Activated CD4-positive, alpha-beta T cell treated with anti-CD3 and anti-CD28 coated beads for 36 hours (primary cell): ENCODE results near the gene BBS9. TPM values are rescaled to one million over a fixed set of nuclear protein-coding genes. Genes with fewer than 3 reads are reported as not detected.
A peak's percentile ranks its signal among the peaks of the same experiment; 100 is the strongest.

Experiments
- ATAC-seq: fragments of 200-7000 bp; cut with Tn5 transposase; one replicate; pipeline ENCODE4 v1.10.0; 2021; ENCODE audit warnings: mild to moderate bottlenecking, moderate library complexity
- CTCF ChIA-PET: fragments of 350-600 bp; sonication (Branson Sonifier 250); formaldehyde crosslinking; loops from one replicate; lab custom pipeline; 2021; ENCODE audit warnings: antibody characterized with exemption; lab: Charles Lee
- POLR2A ChIA-PET: fragments of 350-600 bp; sonication (Branson Sonifier 250); formaldehyde crosslinking; loops from one replicate; lab custom pipeline; 2021; ENCODE audit warnings: antibody characterized with exemption, inconsistent platforms; lab: Charles Lee
- DNase-seq: peaks from one replicate; pipeline ENCODE4 v3.0.0-alpha.2; 2020
- H3K27ac Mint-ChIP-seq: one replicate; pipeline ENCODE4 v1.8.0; 2021; ENCODE audit warnings: mixed read lengths
- H3K27me3 Mint-ChIP-seq: one replicate; pipeline ENCODE4 v1.8.0; 2021; ENCODE audit warnings: mixed read lengths
- H3K36me3 Mint-ChIP-seq: one replicate; pipeline ENCODE4 v1.8.0; 2021; ENCODE audit warnings: low read depth, mixed read lengths
- H3K4me1 Mint-ChIP-seq: one replicate; pipeline ENCODE4 v1.8.0; 2021; ENCODE audit warnings: mixed read lengths
- H3K4me3 Mint-ChIP-seq: one replicate; pipeline ENCODE4 v1.8.0; 2021; ENCODE audit warnings: mild to moderate bottlenecking, moderate library complexity, mixed read lengths
- H3K9me3 Mint-ChIP-seq: one replicate; pipeline ENCODE4 v1.8.0; 2021; ENCODE audit warnings: low read depth, mixed read lengths
- intact Hi-C, 2 experiments: fragments of 100-400 bp; cut with DNase I in 1 of 2; cut with micrococcal nuclease in 1 of 2; formaldehyde crosslinking; loops; one replicate each; pipeline versions ENCODE4 v1.14.2 to v1.15.1; 2022 to 2024; cut with DNase I, micrococcal nuclease
- total RNA-seq, 2 experiments: library from RNA; stranded (reverse); gene quantifications; one replicate each; pipeline ENCODE4 v1.2.3, GENCODE V29; 2021

BBS9 gene
- total RNA-seq, 2 experiments from 2014 or later = 4.1 to 9.9 TPM

DNA sequence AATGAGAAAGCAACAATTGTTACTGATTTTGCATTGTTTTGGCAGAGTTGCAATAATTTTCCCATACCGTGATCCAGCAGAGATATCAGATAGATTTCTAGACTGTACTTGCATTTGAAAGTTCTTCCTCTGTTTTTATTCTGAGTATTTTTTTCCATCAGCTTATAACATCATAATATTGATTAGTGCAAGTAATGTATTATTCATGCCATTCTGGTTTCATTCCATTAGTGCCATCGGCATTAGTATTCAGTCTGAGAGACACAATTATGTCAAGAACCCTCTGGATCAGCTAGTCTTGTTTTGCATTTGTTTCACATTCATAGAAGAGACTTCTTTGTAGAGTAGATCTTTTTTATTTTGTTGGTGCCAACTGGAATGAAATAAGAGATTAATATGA lies 304.0 kb downstream of the BBS9 start:
- intact Hi-C loops = no loop called here
- H3K4me3 Mint-ChIP-seq = no peak overlapping the region
- no peaks in the 10 kb centered on the region for H3K4me1 Mint-ChIP-seq
- POLR2A ChIA-PET = no interaction called here
- H3K9me3 Mint-ChIP-seq = no peaks in the 10 kb centered on the region
- no peaks in the 10 kb centered on the region for H3K36me3 Mint-ChIP-seq
- no peak for DNase-seq
- no peak for ATAC-seq
- CTCF ChIA-PET = no interaction called here
- no peaks in the 10 kb centered on the region for H3K27me3 Mint-ChIP-seq
- no peak overlapping the region for H3K27ac Mint-ChIP-seq

DNA sequence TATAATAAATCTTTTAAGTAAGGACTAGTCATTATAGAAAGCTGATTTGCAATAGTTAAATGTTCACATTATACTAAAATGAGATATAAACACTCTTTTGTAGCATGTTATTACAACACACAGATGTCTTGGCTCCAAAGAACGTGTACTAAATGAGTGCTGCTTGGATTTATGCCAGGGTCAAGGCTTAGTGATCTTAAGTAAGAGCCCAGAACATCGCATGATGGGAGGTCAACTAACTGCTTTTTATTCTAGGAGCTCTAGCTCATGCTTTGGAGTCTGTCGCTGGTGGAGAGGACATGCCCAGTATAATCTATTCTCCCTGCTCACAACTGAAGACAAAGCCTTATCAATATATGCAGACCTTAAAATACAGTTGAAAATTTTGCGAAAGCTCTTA lies 315.1 kb downstream of the BBS9 start:
- ATAC-seq (no peak), DNase-seq (no peak)
- Mint-ChIP-seq H3K27me3 (no peaks in the 10 kb centered on the region), H3K4me3 (no peak overlapping the region), H3K27ac (no peak overlapping the region), H3K4me1 (peaks cover 7% of the 10 kb centered on the region), H3K9me3 (no peaks in the 10 kb centered on the region), H3K36me3 (no peaks in the 10 kb centered on the region)
- ChIA-PET POLR2A (no interaction called here), CTCF (interaction anchor here (0.6 kb wide), 1 partner anchor 432 kb away, joined by 3 read pairs; no protein-coding TSS in a partner anchor)
- intact Hi-C loops = no loop called here

DNA sequence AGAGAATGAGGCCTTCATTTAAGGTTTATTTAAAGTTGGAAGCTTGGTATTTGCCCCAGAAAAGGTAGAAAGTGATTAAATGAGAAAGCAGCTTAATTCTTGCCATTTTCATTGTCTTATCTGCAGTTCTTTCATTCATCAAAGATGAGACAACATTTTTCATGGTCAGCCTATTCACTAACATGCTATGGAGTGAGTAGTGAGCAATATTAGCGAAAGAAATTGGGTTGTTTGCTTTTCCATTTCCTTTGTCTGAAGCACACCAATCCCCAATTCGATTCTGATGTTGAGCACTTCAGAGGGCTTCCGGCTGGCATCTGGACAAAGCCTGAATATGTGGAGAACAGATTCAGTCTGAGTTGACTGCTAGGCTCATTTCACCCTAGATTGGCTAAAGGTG lies 317.2 kb downstream of the BBS9 start:
- DNase-seq = no peak
- no peak for ATAC-seq
- H3K27me3 Mint-ChIP-seq = no peaks in the 10 kb centered on the region
- H3K4me3 Mint-ChIP-seq = no peak overlapping the region
- intact Hi-C loops = no loop called here
- no peak overlapping the region for H3K27ac Mint-ChIP-seq
- H3K36me3 Mint-ChIP-seq = no peaks in the 10 kb centered on the region
- CTCF ChIA-PET = no interaction called here
- H3K9me3 Mint-ChIP-seq = no peaks in the 10 kb centered on the region
- peaks cover 7% of the 10 kb centered on the region for H3K4me1 Mint-ChIP-seq
- POLR2A ChIA-PET = no interaction called here

DNA sequence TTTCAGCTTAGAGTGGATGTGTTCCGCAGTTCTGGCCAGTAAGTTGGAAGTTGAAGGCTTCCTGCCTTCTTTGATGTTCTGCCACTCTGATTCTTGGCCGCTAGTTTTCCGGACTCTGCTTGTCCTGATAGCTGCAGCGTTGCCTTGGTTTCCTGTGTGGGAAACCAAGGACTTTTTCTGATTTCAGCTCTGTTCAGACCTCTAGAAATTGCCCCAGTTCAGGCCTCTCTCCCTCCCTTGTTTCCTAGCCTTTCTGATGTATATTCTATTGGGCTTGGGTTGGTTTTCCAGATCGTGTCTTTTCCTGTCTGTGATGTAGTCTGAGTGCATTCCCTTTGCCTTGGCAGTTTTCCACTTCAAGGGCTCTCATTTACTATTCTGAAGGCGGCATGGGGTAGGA lies 318.7 kb downstream of the BBS9 start:
- ATAC-seq (no peak), DNase-seq (no peak)
- ChIA-PET POLR2A (no interaction called here), CTCF (interaction anchor here (0.9 kb wide), 1 partner anchor 11 kb away, joined by 4 read pairs; no protein-coding TSS in a partner anchor)
- H3K4me3 Mint-ChIP-seq = no peak overlapping the region
- H3K27me3 Mint-ChIP-seq = no peaks in the 10 kb centered on the region
- intact Hi-C loops = no loop called here
- no peak overlapping the region for H3K27ac Mint-ChIP-seq
- no peaks in the 10 kb centered on the region for H3K9me3 Mint-ChIP-seq
- no peaks in the 10 kb centered on the region for H3K36me3 Mint-ChIP-seq
- peaks cover 7% of the 10 kb centered on the region for H3K4me1 Mint-ChIP-seq

DNA sequence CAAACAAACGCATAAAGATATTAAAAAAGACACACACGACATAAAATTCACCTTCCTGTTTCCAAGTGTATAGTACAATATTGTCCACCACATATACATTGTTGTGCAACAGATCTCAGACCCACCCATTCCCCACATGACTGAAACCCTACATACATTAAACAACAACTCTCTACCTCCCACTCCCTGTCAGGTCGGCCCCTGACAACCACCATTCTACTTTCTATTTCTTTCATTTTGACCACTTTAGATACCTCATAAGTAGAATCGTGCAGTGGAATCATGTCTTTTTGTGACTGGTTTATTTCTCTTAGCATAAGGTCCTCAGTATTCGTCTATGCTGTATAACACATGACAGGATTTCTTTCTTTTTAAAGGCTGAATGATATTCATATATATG lies 320.5 kb downstream of the BBS9 start:
- Mint-ChIP-seq H3K9me3 (no peaks in the 10 kb centered on the region), H3K27ac (no peak overlapping the region), H3K36me3 (no peaks in the 10 kb centered on the region), H3K27me3 (no peaks in the 10 kb centered on the region), H3K4me1 (peaks cover 7% of the 10 kb centered on the region), H3K4me3 (no peak overlapping the region)
- ATAC-seq (peak; percentile 26), DNase-seq (no peak)
- ChIA-PET POLR2A (no interaction called here), CTCF (interaction anchor here (1.0 kb wide), 1 partner anchor 9 kb away, joined by 3 read pairs; no protein-coding TSS in a partner anchor)
- intact Hi-C loops = no loop called here

DNA sequence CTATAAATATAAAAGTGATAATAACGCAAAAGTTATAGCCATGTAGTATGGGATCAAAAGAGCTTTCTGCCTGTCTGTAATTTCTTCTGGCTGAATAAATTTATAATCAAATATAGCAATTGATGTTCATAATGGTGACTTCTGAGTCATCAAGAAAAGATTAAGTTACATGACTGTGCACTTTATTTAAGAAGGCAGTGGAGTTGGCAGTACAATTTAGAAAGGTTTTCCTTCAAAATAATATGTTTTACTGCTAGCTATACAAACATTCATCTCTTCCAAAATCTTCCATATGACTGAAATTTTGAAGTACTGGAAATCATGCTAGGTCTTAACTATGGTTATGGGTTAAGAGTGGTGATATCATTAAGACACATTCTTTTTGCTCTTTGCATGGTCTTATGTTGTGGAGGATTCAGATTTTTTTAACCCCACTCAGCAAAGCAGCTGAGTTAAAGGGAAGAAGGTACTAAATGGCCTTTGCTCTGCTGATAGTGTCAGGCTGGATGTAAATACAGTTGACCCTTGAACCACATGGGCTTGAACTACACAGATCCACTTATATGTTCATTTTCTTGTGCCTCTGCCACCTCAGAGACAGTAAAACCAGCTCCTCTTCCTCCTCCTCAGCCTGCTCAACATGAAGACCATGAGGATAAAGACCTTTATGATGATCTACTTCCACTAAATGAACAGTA lies 323.6 kb downstream of the BBS9 start:
- H3K27me3 Mint-ChIP-seq = no peaks in the 10 kb centered on the region
- ChIA-PET POLR2A (no interaction called here), CTCF (no interaction called here)
- no peak overlapping the region for H3K4me3 Mint-ChIP-seq
- H3K4me1 Mint-ChIP-seq = peaks cover 4% of the 10 kb centered on the region
- no peak overlapping the region for H3K27ac Mint-ChIP-seq
- no peaks in the 10 kb centered on the region for H3K9me3 Mint-ChIP-seq
- intact Hi-C loops = no loop called here
- no peak for ATAC-seq
- H3K36me3 Mint-ChIP-seq = no peaks in the 10 kb centered on the region
- no peak for DNase-seq

DNA sequence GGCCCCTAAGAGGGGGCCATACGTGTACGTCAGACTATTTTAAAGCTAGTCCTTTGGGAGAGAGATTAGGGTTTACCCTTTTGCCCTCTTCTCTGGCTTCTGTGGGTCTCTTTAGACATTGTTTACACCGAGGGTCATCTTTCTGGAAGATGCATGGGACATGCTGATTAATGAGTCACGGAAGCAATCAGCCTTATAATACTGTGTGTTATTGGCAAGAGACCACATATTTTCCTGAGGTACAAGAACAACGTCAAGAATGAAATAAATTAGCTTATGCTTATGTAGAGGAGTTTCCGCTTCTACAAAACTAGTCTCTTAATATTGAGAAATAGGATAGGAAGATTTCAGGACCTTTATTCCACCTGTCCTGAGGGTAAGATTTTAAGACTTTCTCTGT lies 327.7 kb downstream of the BBS9 start:
- ATAC-seq (no peak), DNase-seq (no peak)
- no peaks in the 10 kb centered on the region for H3K27me3 Mint-ChIP-seq
- H3K9me3 Mint-ChIP-seq = no peaks in the 10 kb centered on the region
- H3K4me1 Mint-ChIP-seq = no peaks in the 10 kb centered on the region
- POLR2A ChIA-PET = no interaction called here
- CTCF ChIA-PET = no interaction called here
- no peak overlapping the region for H3K4me3 Mint-ChIP-seq
- H3K36me3 Mint-ChIP-seq = no peaks in the 10 kb centered on the region
- H3K27ac Mint-ChIP-seq = no peak overlapping the region
- intact Hi-C loops = no loop called here

DNA sequence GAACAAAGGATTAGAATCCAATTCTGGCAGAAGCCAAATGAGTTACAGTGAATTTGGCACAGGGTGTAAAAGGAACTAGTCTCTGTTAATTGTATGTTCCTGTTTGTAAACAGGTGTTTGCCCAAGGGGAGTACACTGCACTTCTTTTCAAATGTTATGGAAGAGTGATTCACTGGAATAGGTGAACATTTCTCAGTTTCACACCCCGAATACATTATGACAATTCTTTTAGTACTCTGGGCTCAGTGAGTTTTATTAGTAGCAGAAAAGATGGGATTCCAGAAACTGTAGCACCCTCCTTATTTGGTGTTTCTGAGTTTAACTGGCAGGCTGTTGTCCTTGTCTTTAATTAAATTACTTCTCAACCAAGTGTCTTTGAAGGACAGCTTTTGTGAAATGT lies 329.2 kb downstream of the BBS9 start:
- ATAC-seq = no peak

DNA sequence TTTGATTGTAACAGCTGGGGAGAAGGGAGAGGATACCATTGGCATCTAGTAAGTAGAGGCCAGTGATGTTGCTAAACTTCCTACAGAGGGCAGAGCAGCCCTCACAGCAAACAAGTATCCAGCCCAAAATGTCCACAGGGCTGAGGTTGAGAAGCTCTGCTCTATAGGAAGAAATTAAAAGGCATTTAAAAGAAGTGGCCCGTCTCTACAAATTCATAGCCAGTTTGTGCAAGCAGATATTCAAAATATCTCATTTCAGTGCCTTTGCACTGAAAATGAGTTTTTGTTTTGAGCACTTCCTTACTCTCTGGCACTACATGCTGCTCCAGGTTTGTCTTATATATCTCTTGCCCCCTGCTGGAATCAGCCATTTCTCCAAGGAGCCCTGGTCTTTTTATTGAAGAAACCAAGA lies 330.0 kb downstream of the BBS9 start:
- no peak for ATAC-seq
- Mint-ChIP-seq H3K36me3 (no peaks in the 10 kb centered on the region), H3K27ac (no peak overlapping the region), H3K27me3 (no peaks in the 10 kb centered on the region), H3K4me3 (no peak overlapping the region), H3K9me3 (no peaks in the 10 kb centered on the region), H3K4me1 (no peaks in the 10 kb centered on the region)
- DNase-seq = no peak
- ChIA-PET POLR2A (no interaction called here), CTCF (interaction anchor here (1.1 to 1.6 kb wide), 3 partner anchors 10 to 436 kb away, joined by 3 to 4 read pairs (median 3); no protein-coding TSS in a partner anchor)
- intact Hi-C loops = no loop called here

More for the DNA sequence above, 329.2 kb downstream of the BBS9 start:
- no peak overlapping the region for H3K4me3 Mint-ChIP-seq
- H3K27ac Mint-ChIP-seq = no peak overlapping the region
- no peaks in the 10 kb centered on the region for H3K36me3 Mint-ChIP-seq
- intact Hi-C loops = no loop called here
- ChIA-PET POLR2A (no interaction called here), CTCF (interaction anchor here (1.1 to 1.6 kb wide), 3 partner anchors 9 to 437 kb away, joined by 3 to 4 read pairs (median 3); no protein-coding TSS in a partner anchor)
- no peak for DNase-seq
- no peaks in the 10 kb centered on the region for H3K9me3 Mint-ChIP-seq
- no peaks in the 10 kb centered on the region for H3K4me1 Mint-ChIP-seq
- no peaks in the 10 kb centered on the region for H3K27me3 Mint-ChIP-seq

DNA sequence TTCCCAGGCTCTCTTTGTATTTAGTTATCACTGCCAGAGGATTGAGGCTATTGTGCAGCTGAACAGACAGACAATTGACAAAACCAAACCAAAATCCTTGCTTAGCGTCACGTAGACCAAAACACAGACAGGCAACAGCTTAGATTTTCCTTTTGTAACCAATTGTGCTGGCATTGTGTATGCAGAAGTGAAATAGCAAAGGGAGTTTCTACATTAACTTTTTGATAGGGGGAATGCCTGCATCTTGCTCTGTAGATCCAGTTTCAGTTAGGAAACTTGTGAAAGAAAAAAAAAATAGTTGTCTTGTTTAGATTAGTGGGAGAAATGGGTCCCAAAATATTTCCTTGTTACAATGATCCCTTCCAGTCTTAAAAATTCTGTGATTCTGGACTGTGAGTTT lies 333.8 kb downstream of the BBS9 start:
- Mint-ChIP-seq H3K27ac (no peak overlapping the region), H3K36me3 (no peaks in the 10 kb centered on the region), H3K9me3 (peaks cover 2% of the 10 kb centered on the region), H3K27me3 (no peaks in the 10 kb centered on the region), H3K4me3 (no peak overlapping the region), H3K4me1 (no peaks in the 10 kb centered on the region)
- intact Hi-C loops = no loop called here
- DNase-seq (no peak), ATAC-seq (no peak)
- ChIA-PET POLR2A (no interaction called here), CTCF (no interaction called here)

DNA sequence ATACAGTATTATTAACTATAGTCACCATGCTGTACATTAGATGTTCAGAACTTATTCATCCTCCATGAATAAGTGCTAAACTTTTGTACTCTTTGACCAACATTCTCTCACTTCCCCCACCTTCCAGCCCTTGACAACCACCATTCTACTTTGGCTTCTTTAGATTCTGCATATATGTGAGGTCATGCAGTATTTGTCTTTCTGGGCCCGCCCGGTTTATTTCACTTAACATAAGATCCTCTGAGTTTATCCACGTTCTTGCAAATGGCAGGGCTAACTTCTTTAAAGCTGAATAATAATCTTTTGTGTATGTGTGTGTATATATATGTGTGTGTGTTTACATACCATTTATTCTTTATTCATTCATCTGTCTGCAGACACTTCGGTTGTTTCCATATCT lies 336.8 kb downstream of the BBS9 start:
- Mint-ChIP-seq H3K27me3 (no peaks in the 10 kb centered on the region), H3K4me1 (no peaks in the 10 kb centered on the region), H3K27ac (no peak overlapping the region), H3K36me3 (no peaks in the 10 kb centered on the region), H3K9me3 (peaks cover 2% of the 10 kb centered on the region), H3K4me3 (no peak overlapping the region)
- ATAC-seq (no peak), DNase-seq (no peak)
- intact Hi-C loops = no loop called here
- POLR2A ChIA-PET = no interaction called here
- CTCF ChIA-PET = no interaction called here

DNA sequence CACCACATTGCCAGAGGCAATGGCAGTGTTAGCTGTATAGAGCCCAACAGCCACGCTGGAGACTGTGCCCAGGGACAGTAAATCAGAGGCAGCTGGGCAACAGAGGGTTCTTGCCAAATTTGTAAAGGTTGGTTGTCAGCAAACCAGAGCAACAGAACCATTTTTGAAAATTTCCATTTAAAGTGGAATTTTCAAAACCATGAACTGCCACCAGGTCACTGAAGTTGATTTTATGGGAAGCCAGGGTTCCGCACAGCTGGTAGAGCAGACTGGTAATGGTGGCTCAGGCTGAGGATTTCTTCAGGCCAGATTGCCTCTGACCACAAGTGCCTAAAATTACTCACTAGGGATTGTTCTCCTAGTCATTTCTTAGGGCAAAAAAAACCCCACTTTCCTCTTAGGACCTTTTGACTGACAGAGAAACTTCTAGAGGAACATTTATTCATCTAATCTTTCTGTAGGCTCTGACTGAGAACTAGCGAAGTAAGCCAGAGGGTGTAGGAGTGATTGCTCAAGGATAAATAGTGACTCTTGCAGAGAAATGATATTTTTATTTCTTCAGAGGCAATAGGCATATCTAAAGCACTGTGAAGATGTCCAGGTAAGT lies 342.4 kb downstream of the BBS9 start:
- Mint-ChIP-seq H3K36me3 (no peaks in the 10 kb centered on the region), H3K27ac (no peak overlapping the region), H3K27me3 (no peaks in the 10 kb centered on the region), H3K4me3 (no peak overlapping the region), H3K4me1 (no peaks in the 10 kb centered on the region), H3K9me3 (peaks cover 2% of the 10 kb centered on the region)
- CTCF ChIA-PET = no interaction called here
- POLR2A ChIA-PET = no interaction called here
- ATAC-seq (peak; percentile 19), DNase-seq (no peak)
- intact Hi-C loops = no loop called here
